GM19324 (cell line): ENCODE data around the gene PRR23E.

ENCODE experiments used
- ATAC-seq: cut with Tn5 transposase; IDR thresholded peaks from one replicate; pipeline ENCODE4 v1.9.1; 2021; ENCODE audit warnings: mild to moderate bottlenecking, moderate library complexity; ENCODE audit not compliant: unreplicated experiment, low FRiP score

The PRR23E gene

GRCh38 chr3:127221037-127221436 lies 28.1 kb downstream of the PRR23E start:
- ATAC-seq, result no peak

- ATAC-seq, result no peak
Measured at GRCh38 chr3:127221446-127222035, 28.6 kb downstream of the PRR23E start.

GRCh38 chr3:127222163-127222562 lies 29.2 kb downstream of the PRR23E start:
- ATAC-seq, result no peak

GRCh38 chr3:127222664-127223063 lies 29.7 kb downstream of the PRR23E start:
- ATAC-seq, result no peak

- no peak for ATAC-seq
Measured at GRCh38 chr3:127224118-127224517, 31.2 kb downstream of the PRR23E start.

- ATAC-seq, result no peak
Measured at GRCh38 chr3:127226457-127226856, 33.5 kb downstream of the PRR23E start.

GRCh38 chr3:127226946-127227842 lies 34.3 kb downstream of the PRR23E start:
- ATAC-seq, result no peak

- ATAC-seq, result no peak
Measured at GRCh38 chr3:127228866-127229265, 35.9 kb downstream of the PRR23E start.

- no peak for ATAC-seq
Measured at GRCh38 chr3:127233371-127233770, 40.4 kb downstream of the PRR23E start.

GRCh38 chr3:127234778-127235177 lies 41.8 kb downstream of the PRR23E start:
- ATAC-seq, result no peak

- ATAC-seq, result no peak
Measured at GRCh38 chr3:127235706-127236105, 42.8 kb downstream of the PRR23E start.

- no peak for ATAC-seq
Measured at GRCh38 chr3:127237835-127238234, 44.9 kb downstream of the PRR23E start.

- ATAC-seq, result no peak
Measured at GRCh38 chr3:127238602-127239001, 45.7 kb downstream of the PRR23E start.

- no peak for ATAC-seq
Measured at GRCh38 chr3:127247292-127247691, 54.4 kb downstream of the PRR23E start.
